Measurements from ENCODE around the gene ASIC5.

GRCh38 chr4:155785828-155786227, 80.2 kb downstream of the ASIC5 start:
- no peak for TF ChIP-seq CTCF (conservative IDR thresholded peaks at IDR 0.05; ENCODE audit: low read length)
- TF ChIP-seq EZH2phosphoT487 (IDR thresholded peaks at IDR 0.05; ENCODE audit: borderline replicate concordance, low read depth, low read length), result no peak

Measured in OCI-LY7 (cell line).